Activated T-helper 1 cell treated with anti-CD3 and anti-CD28 coated beads, Interleukin-12 subunit alpha, Interleukin-12 subunit beta, Interleukin-2, Interleukin-4 antibody, amounts not matched to agents 30 ng/mL and 10 ng/mL and 1 ng/mL, durations not matched to agents 14 hours and 24 hours and 36 hours (primary cell): Measurements from ENCODE around the gene KLF9. TPM values are rescaled to one million over a fixed set of nuclear protein-coding genes. Genes with fewer than 3 reads are reported as not detected.

Experiments
- DNase-seq: peaks from one replicate; pipeline ENCODE4 v3.0.0; 2021; ENCODE audit warnings: low spot score
- H3K27ac Mint-ChIP-seq: one replicate; pipeline ENCODE4 v1.8.0; 2021; ENCODE audit warnings: mild to moderate bottlenecking, mixed read lengths
- H3K27me3 Mint-ChIP-seq: one replicate; pipeline ENCODE4 v1.8.0; 2022; ENCODE audit warnings: mild to moderate bottlenecking, moderate library complexity, mixed read lengths; ENCODE audit not compliant: insufficient read depth
- H3K36me3 Mint-ChIP-seq: one replicate; pipeline ENCODE4 v1.8.0; 2021; ENCODE audit warnings: low read depth, mixed read lengths
- H3K4me1 Mint-ChIP-seq: one replicate; pipeline ENCODE4 v1.8.0; 2021; ENCODE audit warnings: low read depth, mixed read lengths
- H3K4me3 Mint-ChIP-seq: one replicate; pipeline ENCODE4 v1.8.0; 2021; ENCODE audit warnings: mild to moderate bottlenecking, moderate library complexity, mixed read lengths
- H3K9me3 Mint-ChIP-seq: one replicate; pipeline ENCODE4 v1.8.0; 2021; ENCODE audit warnings: mixed read lengths
- intact Hi-C: fragments of 100-400 bp; cut with micrococcal nuclease; formaldehyde crosslinking; loops from one replicate; pipeline ENCODE4 v1.15.1; 2024
- total RNA-seq: library from RNA; stranded (reverse); gene quantifications from 2 replicates; pipeline ENCODE4 v1.2.3, GENCODE V29; 2022

The KLF9 gene
- 18.1 and 19.0 TPM in 2 replicates for total RNA-seq

DNA sequence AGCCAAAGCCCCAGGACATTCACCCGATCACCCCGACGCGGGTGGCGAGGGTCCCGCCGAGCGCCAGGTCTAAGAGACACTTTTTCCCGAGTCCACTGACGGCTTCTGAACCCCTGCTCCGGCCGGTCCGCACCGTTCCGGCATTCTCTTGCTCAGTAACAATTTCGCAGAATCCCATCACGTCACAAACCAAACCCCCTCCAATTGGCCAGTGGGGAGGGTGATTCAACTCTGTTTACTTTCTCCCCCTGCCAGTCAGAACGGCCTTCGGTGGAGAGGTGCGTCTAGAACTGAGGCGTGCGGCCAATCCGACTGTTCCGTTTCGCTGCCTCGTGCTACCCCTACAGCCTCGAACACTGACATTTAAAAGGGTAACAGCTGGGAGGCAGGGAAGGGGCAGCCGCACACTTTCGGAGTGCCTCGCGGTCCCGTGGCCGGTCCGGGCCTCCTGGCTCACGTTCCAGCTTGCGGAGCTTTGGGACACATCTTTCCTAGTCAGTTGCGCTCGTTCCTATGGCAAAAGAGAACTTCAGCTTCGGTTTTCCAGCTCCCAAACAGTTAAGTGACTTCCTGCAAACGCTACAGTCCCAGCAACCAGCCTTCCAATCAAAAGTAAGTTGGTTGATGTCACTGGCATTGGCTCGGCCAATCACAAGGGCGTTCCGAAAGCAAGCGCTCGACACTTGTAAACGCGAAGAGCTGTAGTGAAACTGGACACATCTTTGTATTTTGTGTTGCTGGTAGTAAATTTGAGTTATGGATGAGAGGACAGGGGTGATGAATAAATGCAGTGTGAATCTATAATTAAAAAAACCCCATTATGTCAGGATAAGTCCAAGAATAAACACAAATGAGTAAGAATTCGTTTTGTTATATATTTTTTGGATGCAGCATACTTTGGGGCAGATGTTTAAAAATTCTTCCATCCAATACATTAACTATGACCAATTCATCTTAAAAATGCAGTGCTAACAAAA is at the start of gene KLF9:
TSS of gene KLF9 (minus strand) at position 859 of the 977 bp plus-strand sequence. CDS start 1,294 bp downstream, outside the sequence.
- no peaks in the 10 kb centered on the region for H3K27me3 Mint-ChIP-seq
- H3K4me1 Mint-ChIP-seq = peaks cover 42% of the 10 kb centered on the region

DNA sequence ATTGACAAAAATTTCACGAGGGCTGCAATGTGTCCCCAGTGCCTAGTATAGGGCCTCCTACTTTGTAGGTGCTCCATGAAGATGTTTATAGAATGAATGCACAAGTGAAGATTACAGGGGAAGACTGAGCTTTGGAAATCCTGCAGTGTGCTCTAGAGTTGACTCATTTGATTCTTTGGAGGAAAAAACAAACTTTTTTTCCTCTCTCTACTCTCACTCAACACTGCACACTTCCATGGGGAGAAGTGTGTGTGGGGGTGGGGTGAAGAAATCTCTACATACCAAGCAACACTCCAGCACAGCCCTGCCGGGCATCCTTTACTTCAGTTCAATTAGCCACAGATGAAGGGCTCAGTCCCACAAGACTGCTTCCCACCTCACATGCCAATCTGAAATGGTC is 49.4 kb upstream of the KLF9 start:
- H3K4me1 Mint-ChIP-seq = peaks cover 31% of the 10 kb centered on the region
- no peaks in the 10 kb centered on the region for H3K27me3 Mint-ChIP-seq
- intact Hi-C loops = no loop called here
- H3K36me3 Mint-ChIP-seq = peaks cover 2% of the 10 kb centered on the region
- no peak for DNase-seq
- H3K9me3 Mint-ChIP-seq = no peaks in the 10 kb centered on the region
- H3K27ac Mint-ChIP-seq = no peak overlapping the region
- no peak overlapping the region for H3K4me3 Mint-ChIP-seq

More for the DNA sequence above, at the start of gene KLF9:
- Mint-ChIP-seq H3K4me3 (peak within 1 kb of the TSS; percentile 98), H3K9me3 (no peaks in the 10 kb centered on the region), H3K27ac (peak within 1 kb of the TSS; percentile 100), H3K36me3 (no peaks in the 10 kb centered on the region)
- intact Hi-C loops = loop anchor here (1.0 to 5.0 kb wide), 9 partner anchors 53 to 1948 kb away; partner anchors contain the start of genes CEMIP2 and FXN
- peak; percentile 91 for DNase-seq

DNA sequence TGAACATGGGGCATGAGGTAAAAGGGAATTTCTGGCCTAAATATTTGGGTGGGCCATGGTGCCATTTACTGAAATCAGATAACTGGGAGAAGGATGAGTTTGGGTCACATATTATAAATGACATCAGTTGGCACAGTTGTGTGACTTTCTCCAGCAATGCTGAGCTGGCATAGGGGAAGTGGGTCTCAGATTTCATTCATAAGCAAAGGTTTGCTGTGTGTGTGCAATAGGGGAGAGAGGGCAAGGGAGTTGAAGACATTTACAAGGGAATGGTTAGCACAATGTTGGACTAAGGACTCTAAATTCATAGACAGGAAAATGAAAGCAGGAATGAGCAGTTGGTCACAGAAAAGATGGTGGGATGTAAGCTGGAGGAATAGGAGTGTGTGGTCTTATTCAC is 47.8 kb upstream of the KLF9 start:
- H3K4me1 Mint-ChIP-seq = peaks cover 19% of the 10 kb centered on the region
- H3K4me3 Mint-ChIP-seq = no peak overlapping the region
- no peaks in the 10 kb centered on the region for H3K9me3 Mint-ChIP-seq
- peaks cover 2% of the 10 kb centered on the region for H3K36me3 Mint-ChIP-seq
- no peaks in the 10 kb centered on the region for H3K27me3 Mint-ChIP-seq
- DNase-seq = no peak
- intact Hi-C loops = no loop called here
- H3K27ac Mint-ChIP-seq = no peak overlapping the region

DNA sequence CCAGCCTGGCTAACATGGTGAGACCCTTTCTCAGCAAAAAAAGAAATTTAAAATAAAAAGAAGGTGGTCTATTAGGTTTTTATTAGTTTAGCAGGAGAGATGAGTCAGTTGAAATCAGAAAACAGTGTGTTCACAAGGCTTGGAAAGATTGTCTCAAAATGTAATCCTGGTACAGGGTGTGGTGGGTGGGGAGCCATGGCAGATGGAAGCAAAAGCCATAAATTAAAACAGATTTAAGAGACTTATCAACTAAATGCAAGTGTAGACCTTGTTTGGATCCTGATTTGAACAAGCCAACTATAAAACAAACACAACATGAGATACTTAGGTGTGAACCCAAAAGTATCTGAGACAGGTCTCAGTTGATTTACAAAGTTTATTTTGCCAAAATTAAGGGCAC is 42.8 kb upstream of the KLF9 start:
- Mint-ChIP-seq H3K27ac (no peak overlapping the region), H3K9me3 (no peaks in the 10 kb centered on the region), H3K27me3 (no peaks in the 10 kb centered on the region), H3K4me3 (no peak overlapping the region), H3K4me1 (no peaks in the 10 kb centered on the region), H3K36me3 (peaks cover 2% of the 10 kb centered on the region)
- intact Hi-C loops = no loop called here
- DNase-seq = no peak

DNA sequence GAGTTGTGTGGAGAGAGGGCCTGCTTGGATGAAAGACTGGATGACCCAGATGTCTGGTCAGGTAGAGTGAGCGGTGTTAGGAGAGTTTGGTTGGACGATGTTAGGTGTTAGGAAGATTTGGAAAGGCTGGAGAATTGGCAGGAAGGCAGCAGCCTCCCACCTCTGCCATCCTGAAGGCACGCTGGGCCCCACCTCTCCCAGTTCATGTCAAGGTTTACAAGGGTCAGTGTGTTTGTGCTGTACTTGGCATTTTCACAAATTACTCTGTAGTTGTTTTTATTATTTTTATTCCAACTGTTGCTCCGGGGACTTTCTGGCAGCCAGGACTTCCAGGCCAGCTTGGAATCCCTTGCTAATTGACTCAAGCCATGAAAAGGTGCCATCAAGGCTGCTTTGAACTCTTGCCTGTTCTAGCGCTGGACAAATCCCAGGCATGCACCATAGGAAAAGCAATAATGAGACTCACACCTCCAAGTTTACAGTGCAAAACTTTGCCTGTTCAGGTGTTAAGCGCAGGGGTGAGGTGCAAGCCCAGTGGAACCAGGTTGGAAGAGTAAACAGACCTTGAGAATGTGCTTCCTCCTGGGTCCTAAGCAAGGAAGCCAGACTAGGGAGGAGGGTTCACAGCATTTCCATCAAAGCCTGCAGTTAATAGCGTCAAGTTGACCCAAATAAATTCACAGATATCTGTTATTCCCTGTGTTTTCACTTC is 41.7 kb upstream of the KLF9 start:
- Mint-ChIP-seq H3K4me3 (no peak overlapping the region), H3K27me3 (no peaks in the 10 kb centered on the region), H3K27ac (no peak overlapping the region), H3K4me1 (no peaks in the 10 kb centered on the region), H3K36me3 (peaks cover 2% of the 10 kb centered on the region), H3K9me3 (no peaks in the 10 kb centered on the region)
- intact Hi-C loops = loop anchor here (2.0 kb wide), 1 partner anchor 15 kb away; no protein-coding TSS in a partner anchor
- no peak for DNase-seq

DNA sequence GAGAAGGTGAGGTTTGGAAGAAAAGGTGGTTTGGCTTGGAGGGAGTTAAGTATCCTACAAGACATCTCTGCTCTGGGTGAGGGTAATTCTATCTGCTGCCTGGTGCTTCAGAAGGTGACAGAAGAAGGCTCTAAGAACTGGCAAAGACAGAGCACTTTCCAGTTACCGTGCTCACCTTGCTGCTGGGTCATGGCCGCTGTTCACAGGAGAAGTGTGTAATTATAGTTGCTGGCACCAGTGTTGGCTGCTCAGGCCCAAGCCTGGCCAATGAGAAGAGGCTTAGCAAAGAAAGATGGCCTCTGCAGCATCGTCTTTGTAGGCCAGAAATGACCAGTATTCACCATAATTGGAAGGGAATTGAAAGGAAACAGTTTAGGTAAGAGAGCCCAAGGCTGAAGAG is 37.9 kb upstream of the KLF9 start:
- no peak overlapping the region for H3K4me3 Mint-ChIP-seq
- H3K36me3 Mint-ChIP-seq = no peaks in the 10 kb centered on the region
- no peak overlapping the region for H3K27ac Mint-ChIP-seq
- H3K4me1 Mint-ChIP-seq = no peaks in the 10 kb centered on the region
- H3K27me3 Mint-ChIP-seq = peaks cover 7% of the 10 kb centered on the region
- no peak for DNase-seq
- intact Hi-C loops = no loop called here
- no peaks in the 10 kb centered on the region for H3K9me3 Mint-ChIP-seq

DNA sequence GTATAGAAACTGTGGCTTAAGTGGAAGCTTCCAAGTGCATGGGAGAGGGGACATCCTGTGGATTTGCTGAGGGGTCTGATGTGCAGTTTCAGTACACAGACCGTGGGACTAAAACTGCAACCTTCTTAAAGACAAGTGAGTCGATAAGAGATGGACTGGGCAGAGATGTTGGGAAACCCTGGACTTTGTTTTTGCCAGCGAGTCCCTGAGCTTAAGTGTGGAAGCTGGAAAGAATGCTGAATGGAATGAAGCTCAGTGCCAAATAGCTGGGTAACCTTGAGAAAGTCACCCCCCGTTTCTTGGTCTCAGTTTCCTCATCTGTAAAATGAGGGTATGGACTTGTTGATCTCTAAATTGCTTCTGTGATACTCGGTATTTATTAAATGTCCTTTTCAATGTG is 37.3 kb upstream of the KLF9 start:
- Mint-ChIP-seq H3K36me3 (no peaks in the 10 kb centered on the region), H3K27ac (no peak overlapping the region), H3K4me1 (no peaks in the 10 kb centered on the region), H3K27me3 (peaks cover 7% of the 10 kb centered on the region), H3K4me3 (no peak overlapping the region), H3K9me3 (no peaks in the 10 kb centered on the region)
- intact Hi-C loops = no loop called here
- DNase-seq = no peak

DNA sequence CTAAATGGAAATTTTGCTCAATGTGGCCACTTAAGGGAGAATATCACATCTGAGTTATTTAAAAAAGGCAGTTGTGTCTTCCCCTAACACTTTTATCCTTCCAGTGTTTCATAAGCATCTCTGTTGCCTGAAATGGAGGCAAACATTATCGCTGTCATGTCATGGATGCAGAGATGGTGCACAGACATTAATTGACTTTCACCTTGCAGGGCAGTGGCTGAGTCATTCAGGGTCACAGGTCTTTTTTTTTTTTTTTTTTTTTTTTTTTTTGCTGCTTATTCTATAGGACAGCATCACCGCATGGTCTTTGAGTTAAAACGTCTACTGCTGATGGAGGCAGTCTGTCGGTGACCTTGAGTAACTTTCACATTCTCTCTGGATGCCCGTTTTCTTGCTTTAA is 36.3 kb upstream of the KLF9 start:
- no peaks in the 10 kb centered on the region for H3K36me3 Mint-ChIP-seq
- no peaks in the 10 kb centered on the region for H3K9me3 Mint-ChIP-seq
- no peak overlapping the region for H3K4me3 Mint-ChIP-seq
- H3K27me3 Mint-ChIP-seq = peaks cover 7% of the 10 kb centered on the region
- no peaks in the 10 kb centered on the region for H3K4me1 Mint-ChIP-seq
- no peak overlapping the region for H3K27ac Mint-ChIP-seq
- no peak for DNase-seq
- intact Hi-C loops = no loop called here

DNA sequence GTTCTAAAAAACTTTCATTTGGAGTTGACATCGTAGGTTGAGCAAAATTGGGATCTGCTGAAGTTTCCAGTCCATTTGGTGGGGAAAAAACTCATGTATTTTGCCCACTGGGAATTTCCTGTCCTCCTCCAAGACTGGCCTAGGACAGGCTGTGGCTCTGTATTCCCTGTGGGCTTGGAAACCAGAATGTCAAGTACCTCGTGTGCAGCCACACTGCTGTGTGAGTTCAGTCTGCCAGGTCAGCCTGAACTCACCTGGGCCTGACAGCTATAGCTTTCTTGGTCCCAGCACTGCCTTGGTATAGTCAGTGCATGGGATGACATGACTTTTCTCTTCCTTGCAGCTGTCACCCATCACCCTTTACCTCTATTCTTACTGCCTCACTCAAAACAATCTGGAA is 35.0 kb upstream of the KLF9 start:
- no peak for DNase-seq
- Mint-ChIP-seq H3K9me3 (no peaks in the 10 kb centered on the region), H3K36me3 (no peaks in the 10 kb centered on the region), H3K27me3 (peaks cover 7% of the 10 kb centered on the region), H3K27ac (no peak overlapping the region), H3K4me3 (no peak overlapping the region), H3K4me1 (no peaks in the 10 kb centered on the region)
- intact Hi-C loops = no loop called here

DNA sequence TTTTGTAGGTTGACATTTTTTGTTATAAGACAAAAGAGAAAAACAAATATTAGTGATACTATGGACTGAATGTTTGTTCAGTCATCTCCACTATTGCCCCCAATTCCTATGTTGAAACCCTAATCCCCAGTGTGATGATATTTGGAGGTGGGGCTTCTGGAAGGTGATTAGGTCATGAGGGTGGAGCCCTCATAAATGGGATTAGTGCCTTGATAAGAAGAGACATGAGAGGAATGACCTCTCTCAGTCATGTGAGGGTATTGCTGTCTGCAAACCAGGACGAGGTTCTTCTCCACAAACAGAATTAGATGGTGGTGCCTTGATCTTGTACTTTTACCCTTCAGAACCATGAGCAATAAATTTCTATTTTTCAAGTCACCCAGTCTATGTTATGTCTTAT is 34.5 kb upstream of the KLF9 start:
- Mint-ChIP-seq H3K27ac (no peak overlapping the region), H3K36me3 (no peaks in the 10 kb centered on the region), H3K4me1 (no peaks in the 10 kb centered on the region), H3K4me3 (no peak overlapping the region), H3K27me3 (peaks cover 7% of the 10 kb centered on the region), H3K9me3 (no peaks in the 10 kb centered on the region)
- intact Hi-C loops = no loop called here
- DNase-seq = no peak

DNA sequence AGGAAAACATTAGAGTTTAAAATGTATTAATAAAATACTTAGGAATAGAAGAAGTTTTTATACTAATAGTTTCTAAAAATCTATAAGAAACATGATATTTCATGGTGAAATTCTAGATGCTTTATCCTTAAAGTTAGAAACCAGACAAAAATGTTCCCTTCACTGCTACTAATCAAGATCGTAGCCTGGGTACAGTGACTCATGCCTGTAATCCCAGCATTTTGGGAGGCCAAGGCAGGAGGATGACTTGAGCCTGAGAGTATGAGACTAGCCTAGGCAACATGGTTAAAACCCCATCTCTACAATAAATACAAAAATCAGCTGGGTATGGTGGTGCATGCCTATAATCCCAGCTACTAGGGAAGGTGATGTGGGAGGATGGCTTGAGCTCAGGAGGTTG is 30.4 kb upstream of the KLF9 start:
- Mint-ChIP-seq H3K36me3 (no peaks in the 10 kb centered on the region), H3K27ac (no peak overlapping the region), H3K4me1 (no peaks in the 10 kb centered on the region), H3K4me3 (no peak overlapping the region), H3K27me3 (peaks cover 7% of the 10 kb centered on the region), H3K9me3 (no peaks in the 10 kb centered on the region)
- DNase-seq = no peak
- intact Hi-C loops = no loop called here

DNA sequence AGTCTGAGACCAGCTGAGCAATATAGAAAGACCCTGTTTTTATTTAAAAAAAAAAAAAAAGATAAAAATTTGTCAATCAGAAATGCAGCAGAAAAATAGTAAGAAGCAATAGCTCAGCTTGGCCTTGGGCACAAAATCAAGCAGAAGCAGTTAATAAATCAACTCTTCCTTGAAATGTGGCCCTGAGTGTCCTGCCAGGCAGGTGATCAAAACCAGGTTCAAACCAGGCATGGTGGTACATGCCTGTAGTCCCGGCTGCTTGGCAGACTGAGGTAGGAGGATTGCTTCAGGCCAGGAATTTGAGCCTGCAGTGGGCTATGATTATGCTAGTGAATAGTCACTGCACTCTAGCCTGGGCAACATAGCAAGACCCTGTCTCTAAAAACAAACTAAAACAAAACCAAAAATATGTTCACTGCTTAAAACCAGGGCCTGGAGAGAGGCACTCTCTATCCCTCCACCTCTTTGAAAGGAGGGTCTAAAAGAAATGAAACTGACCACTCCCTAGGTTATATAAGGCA is 27.9 kb upstream of the KLF9 start:
- no peak overlapping the region for H3K4me3 Mint-ChIP-seq
- no peaks in the 10 kb centered on the region for H3K9me3 Mint-ChIP-seq
- H3K27ac Mint-ChIP-seq = no peak overlapping the region
- no peak for DNase-seq
- intact Hi-C loops = no loop called here
- no peaks in the 10 kb centered on the region for H3K27me3 Mint-ChIP-seq
- peaks cover 14% of the 10 kb centered on the region for H3K4me1 Mint-ChIP-seq
- H3K36me3 Mint-ChIP-seq = peaks cover 2% of the 10 kb centered on the region

DNA sequence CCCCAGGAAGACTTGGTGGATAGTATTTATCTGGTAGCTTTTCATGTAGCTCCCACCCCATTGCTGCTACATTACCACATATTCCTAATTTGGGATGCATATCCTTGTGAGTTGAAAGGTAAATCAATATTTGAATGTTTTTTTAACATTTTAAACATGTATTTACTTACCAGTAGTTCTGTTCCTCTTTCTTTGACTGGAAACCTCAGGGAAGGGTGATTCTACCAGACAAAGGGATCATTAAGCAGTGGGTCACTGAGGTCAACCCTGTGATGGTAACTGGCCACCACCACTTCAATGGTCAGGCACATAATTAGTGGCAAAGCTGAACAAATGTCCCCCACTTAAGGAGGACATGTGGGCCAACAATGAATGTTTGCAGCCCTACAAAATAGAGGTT is 27.2 kb upstream of the KLF9 start:
- no peak for DNase-seq
- H3K27ac Mint-ChIP-seq = no peak overlapping the region
- H3K4me1 Mint-ChIP-seq = peaks cover 14% of the 10 kb centered on the region
- peaks cover 2% of the 10 kb centered on the region for H3K36me3 Mint-ChIP-seq
- intact Hi-C loops = loop anchor here (2.0 kb wide), 1 partner anchor 13 kb away; no protein-coding TSS in a partner anchor
- no peaks in the 10 kb centered on the region for H3K9me3 Mint-ChIP-seq
- H3K4me3 Mint-ChIP-seq = no peak overlapping the region
- H3K27me3 Mint-ChIP-seq = no peaks in the 10 kb centered on the region
